Occipital lobe (tissue), 2 donors: ENCODE results near the gene RTN4RL2. TPM values are rescaled to one million over a fixed set of nuclear protein-coding genes. Genes with fewer than 3 reads are reported as not detected.

Experiments used
- DNase-seq: peaks from one replicate; lab custom pipeline; 2025; lab: John Stamatoyannopoulos, UW
- total RNA-seq: library from RNA; depleted of rRNA; stranded (reverse); fragments of >200 nt; gene quantifications from one replicate; pipeline ENCODE4 v1.2.3, GENCODE V29; 2014

RTN4RL2 gene
- total RNA-seq, 1 donor from 2014 or later: 0.47 TPM

GRCh38 chr11:57499413-57499982, 39.2 kb downstream of the RTN4RL2 start:
- DNase-seq: peak; percentile 92

DNA sequence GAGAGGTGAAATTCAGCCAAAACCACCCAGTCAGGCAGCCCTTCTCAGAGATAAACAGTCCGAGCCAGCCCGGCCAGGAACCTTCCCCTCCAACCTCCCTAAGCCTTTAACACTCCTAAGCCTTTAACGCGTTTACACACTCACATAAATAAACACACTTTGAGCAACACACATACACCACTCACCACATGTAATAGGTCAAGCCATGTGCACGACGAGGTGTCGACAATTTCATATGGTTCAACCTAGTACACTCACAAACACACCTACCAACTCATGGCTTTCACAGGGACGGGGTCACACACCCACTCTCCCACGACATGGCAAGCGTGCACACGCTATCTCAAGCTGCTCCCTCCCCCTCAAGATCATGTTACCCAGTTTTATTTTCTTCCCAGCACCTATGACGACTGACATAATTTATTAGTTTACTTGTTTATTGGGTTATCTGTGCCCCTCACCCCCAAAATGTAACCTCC, 39.7 kb downstream of the RTN4RL2 start:
- no peak for DNase-seq

DNA sequence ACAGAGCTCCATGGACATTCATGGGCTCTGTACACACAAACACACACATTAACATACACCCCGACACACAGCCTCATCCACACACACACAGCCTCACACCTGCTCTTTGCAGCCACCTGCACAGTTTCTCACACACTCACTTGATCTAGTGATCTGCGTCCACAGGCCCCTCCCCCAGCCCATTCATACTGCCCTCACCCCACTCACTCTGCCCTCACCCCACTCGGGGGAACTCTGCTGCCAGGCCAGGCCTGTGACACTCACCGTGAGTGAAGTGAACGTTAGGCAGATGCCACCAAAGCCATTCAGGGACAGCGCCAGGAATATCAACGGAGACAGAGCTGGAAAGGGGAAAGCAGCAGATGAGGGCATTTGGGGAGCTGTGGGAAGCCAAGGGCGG, 40.2 kb downstream of the RTN4RL2 start:
- no peak for DNase-seq

- no peak for DNase-seq
These were observed 40.6 kb downstream of the RTN4RL2 start for GRCh38 chr11:57500926-57501325.

DNA sequence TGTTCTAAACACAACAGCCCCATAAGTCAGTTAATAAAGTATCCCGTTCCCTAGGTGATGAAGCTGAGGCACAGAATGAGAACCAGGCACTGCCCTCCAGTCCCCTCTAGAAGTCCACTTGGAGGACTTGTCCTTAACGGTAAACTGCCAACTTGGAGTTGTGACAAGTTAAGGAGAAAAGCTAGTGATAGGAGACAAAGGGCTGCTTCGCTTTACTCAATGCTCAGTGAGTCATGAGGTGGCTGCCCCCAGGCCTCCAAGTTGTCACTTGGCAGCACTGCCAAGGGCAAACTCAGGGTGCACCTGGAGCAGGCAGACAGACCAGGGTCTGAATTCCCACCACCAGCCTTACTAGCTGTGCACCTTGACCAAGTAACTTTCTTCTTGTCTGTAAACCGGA, 41.6 kb downstream of the RTN4RL2 start:
- DNase-seq: no peak

DNA sequence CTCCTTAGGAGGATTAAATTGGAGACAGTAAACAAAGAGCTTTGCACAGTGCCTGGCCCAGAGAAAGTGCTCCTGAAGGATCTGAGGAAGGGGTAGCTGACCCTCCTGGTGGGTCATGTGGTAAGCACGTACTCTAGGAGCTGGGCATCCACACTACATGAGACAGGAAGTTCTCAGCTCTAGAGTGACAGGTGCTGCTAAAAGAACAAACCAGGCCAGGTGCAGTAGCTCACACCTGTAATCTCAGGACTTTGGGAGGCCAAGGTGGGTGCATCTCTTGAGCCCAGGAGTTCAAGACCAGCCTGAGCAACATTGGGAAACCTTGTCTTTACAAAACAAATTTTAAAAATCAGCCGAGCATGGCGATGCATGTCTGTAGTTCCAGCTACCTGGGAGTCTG, 42.0 kb downstream of the RTN4RL2 start:
- DNase-seq: no peak

DNA sequence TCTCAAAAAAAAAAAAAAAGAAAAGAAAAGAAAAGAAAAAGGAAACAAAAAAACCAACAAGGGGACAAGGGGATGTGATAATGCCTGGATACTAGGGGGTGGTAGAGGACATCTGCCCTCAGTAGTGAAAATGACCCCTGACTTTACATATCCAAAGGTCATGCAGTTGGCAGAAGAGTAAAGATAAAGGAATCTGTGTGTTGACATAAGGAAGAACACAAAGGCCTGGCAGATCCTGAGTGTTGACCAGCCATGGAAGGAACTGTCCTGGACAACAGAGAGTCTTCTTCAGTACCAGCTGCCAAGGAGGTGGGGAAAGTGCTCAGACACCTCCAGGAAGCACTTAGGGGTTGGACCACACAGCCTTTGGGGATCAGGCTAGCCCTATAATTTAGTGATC, 42.5 kb downstream of the RTN4RL2 start:
- no peak for DNase-seq

GRCh38 chr11:57504511-57504910, 44.2 kb downstream of the RTN4RL2 start:
- DNase-seq: no peak

GRCh38 chr11:57506522-57506921, 46.2 kb downstream of the RTN4RL2 start:
- DNase-seq: no peak

DNA sequence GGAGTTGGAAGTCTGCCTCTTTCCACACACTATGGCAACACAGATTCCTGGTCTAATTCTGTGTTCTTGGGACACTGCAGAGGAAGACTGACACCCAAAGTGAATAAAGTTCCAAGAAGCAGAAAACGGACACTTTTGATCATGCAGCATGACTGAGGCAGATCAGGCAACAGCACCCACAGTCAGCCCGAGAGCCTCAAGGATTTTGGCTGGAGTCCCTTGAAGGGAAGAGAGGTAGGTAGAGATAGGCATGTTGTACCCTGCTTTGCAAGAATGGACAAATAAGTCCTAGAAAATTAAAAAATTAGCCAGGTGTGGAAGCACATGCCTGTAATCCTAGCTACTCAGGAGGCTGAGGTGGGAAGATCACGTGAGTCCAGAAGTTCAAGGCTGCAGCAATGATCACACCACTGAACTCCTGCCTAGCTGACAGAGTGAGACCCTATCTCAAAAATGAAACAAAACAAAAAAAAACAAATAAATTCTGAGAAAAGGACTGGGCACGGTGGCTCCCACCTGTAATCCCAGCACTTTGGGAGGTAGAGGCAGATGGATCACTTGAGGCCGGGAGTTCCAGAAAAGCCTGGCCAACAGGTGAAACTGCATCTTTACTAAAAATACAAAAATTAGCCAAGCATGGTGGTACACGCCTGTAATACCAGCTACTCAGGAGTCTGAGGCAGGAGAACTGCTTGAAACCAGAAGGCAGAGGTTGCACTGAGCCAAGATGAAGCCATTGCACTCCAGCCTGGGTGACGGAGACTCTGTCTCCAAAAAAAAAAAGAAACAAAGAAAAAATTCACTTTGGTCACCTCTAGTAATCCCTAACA, 48.2 kb downstream of the RTN4RL2 start:
- DNase-seq: no peak

DNA sequence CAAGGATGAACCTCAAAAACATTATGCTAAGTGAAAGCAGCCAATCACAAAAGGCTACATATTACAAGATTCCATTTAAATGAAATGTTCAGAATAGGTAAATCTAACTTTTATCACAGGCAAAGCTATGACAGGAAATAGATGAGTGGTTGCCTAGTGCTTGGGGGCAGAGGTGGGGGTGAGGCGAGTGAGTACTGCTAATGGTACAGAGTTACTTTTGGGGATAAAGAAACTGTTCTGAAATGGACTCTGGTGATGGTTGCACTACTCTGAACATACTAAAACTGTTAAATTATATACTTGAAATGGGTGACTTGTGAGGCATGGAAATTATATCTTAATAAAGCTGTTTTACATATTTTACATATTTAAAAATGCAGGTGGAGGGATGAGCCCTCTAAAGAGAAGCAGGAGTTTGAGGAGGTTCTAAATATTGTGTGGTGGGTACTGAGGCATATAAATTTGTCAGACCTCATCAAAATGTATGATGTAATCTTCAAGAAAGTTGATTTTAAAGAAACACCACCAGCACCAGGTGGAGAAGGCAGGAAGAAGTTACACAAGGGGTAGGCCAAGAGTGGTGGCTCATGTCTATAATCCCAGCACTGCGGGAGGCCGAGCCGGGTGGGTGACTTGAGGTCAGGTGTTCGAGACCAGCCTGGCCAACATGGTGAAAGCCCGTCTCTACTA, 51.6 kb downstream of the RTN4RL2 start:
- DNase-seq: no peak

- no peak for DNase-seq
These were observed 52.5 kb downstream of the RTN4RL2 start for GRCh38 chr11:57512646-57513451.

- no peak for DNase-seq
These were observed 53.1 kb downstream of the RTN4RL2 start for GRCh38 chr11:57513452-57513795.

GRCh38 chr11:57513911-57514537, 53.7 kb downstream of the RTN4RL2 start:
- no peak for DNase-seq

DNA sequence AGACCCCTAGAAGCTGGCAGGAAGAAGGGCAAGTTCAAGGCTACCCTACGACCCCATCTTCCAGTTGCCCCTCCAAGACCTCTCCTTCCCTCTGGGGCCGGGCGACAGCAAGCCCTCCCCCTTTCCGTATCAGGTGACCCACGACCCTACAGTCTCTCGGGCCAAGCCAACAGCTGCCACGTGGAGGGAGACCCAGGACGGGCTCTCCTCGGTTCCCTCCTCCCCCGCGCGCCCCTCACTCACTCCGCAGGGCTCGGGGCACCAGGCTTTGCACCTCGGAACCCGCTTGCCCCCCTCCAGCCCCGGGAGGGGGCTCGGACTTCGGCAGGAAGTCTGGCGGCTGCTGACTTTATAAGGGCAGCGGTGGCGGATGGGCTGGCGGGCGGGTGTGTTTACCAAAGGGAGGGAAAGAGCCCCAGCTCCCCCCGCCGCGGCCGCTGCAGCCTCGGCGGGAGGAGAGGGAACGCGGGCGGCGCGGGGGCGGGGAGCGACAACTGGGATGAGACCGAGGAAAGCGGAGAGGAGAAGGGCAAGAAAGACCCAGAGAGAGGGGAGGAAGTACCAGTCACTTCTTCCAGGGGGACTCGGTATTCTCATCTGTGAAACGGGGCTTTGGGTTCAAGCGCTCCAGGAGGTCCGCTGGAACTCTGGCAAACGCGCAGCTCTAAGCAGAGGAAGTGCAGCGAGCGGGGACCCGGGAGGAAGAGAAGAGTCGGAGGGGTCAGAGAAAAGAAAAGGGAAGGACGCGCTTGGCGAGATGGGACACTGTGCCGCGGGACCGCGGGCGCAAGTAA, 54.4 kb downstream of the RTN4RL2 start:
- DNase-seq: peak; percentile 17

DNA sequence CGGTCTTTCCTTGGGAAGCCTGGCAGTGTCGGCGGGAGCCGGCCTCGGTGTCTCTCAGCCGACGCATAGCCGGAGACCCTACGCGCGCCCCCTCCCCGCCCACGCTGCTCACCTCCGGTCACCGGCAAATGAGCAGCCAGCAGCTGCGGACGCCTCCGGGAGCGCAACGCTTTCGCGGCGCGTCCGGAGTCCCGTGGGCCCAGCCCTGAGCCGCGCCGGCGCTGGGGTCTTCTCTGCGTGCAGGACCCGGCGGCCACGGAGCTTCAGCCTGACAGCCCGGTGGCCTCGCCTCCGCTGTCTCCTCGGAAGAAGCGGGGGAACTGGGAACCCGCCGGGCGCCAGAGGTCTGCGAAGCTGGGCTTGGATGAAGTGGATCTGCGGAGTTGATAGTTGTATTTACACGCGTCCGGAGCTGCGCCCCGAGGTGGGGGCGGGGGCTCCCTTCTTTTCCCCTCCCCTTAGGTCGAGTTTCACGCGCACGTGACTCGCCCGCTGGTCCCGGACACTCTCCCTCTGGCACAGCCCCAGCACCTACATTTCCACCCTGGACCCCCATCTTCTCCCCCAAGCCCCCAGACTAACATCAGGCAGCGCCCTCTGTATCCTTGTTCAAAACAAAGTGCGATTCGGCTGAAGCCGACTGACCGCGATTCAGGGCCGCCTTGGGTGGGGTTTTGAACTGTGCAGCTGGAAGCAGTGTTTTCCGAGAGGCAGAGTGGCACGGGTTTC, 55.2 kb downstream of the RTN4RL2 start, which contains the start of gene SLC43A1:
Gene SLC43A1, minus strand, starts transcription at position 371 of the 729 bp plus-strand sequence. CDS start 1,591 bp downstream, outside the sequence.
- DNase-seq: no peak

GRCh38 chr11:57516061-57516443, 55.7 kb downstream of the RTN4RL2 start:
- no peak for DNase-seq

GRCh38 chr11:57521116-57521515, 60.8 kb downstream of the RTN4RL2 start:
- DNase-seq: no peak

GRCh38 chr11:57523419-57523818, 63.1 kb downstream of the RTN4RL2 start:
- DNase-seq: no peak
